ENCODE results near the gene MCM3. TPM values are rescaled to one million over a fixed set of nuclear protein-coding genes. Genes with fewer than 3 reads are reported as not detected.

MCM3 gene
- total and polyA plus RNA-seq, 9 donors, result 25.5 to 43.8 (median 37.1) TPM

- TF ChIP-seq POLR2A (IDR thresholded peaks at IDR 0.05) (no peak), EP300 (IDR thresholded peaks at IDR 0.05) (no peak)
- TF ChIP-seq, protein P1, sequence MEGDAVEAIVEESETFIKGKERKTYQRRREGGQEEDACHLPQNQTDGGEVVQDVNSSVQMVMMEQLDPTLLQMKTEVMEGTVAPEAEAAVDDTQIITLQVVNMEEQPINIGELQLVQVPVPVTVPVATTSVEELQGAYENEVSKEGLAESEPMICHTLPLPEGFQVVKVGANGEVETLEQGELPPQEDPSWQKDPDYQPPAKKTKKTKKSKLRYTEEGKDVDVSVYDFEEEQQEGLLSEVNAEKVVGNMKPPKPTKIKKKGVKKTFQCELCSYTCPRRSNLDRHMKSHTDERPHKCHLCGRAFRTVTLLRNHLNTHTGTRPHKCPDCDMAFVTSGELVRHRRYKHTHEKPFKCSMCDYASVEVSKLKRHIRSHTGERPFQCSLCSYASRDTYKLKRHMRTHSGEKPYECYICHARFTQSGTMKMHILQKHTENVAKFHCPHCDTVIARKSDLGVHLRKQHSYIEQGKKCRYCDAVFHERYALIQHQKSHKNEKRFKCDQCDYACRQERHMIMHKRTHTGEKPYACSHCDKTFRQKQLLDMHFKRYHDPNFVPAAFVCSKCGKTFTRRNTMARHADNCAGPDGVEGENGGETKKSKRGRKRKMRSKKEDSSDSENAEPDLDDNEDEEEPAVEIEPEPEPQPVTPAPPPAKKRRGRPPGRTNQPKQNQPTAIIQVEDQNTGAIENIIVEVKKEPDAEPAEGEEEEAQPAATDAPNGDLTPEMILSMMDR (IDR thresholded peaks at IDR 0.05), result no peak
- Histone ChIP-seq H3K27ac (no peak overlapping the region), H3K36me3 (no peaks in the 10 kb centered on the region), H3K4me3 (no peak overlapping the region), H3K4me1 (ENCODE audit: insufficient read depth) (no peaks in the 10 kb centered on the region), H3K27me3 (no peaks in the 10 kb centered on the region), H3K9me3 (no peaks in the 10 kb centered on the region)
- intact Hi-C loops (cut with DNase I), result no loop called here
- no peak for DNase-seq
- WGBS, 3 donors, result 31 to 36% (median 32%) methylated on average over 1 of the region's 1 CpG
These were observed 57.0 kb downstream of the MCM3 start for GRCh38 chr6:52227495-52227894.

DNA sequence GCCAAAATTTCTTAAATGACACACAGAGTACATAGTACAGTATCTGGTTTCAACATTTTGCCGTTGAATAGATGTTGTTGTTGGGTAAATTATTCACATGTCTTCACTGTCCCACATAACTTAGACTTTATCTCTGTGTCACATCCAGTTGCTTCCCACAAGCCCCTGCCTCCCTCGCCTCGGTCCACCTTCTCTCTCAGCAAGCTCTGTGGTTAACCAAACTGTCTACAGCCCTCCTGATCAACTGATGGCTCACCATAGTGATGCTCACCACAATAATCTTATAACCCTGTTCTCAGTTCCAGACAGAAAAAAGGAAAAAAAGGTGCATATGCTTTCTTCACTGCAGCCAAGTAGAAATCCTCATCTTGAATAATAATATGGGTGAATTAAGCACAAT is 63.2 kb downstream of the MCM3 start:
- no peak for DNase-seq
- no peaks in the 10 kb centered on the region for H3K9me3 ChIP-seq
- no peak overlapping the region for H3K27ac ChIP-seq
- no peak overlapping the region for H3K4me3 ChIP-seq
- TF ChIP-seq, protein P1 (IDR thresholded peaks at IDR 0.05), result no peak
- TF ChIP-seq EP300 (IDR thresholded peaks at IDR 0.05), result no peak
- WGBS, 3 donors, result 56 to 66% (median 61%) methylated on average over 3 of the region's 3 CpGs
- no peaks in the 10 kb centered on the region for H3K4me1 ChIP-seq (ENCODE audit: insufficient read depth)
- H3K36me3 ChIP-seq, result no peaks in the 10 kb centered on the region
- intact Hi-C loops (cut with DNase I), result no loop called here
- H3K27me3 ChIP-seq, result no peaks in the 10 kb centered on the region

DNA sequence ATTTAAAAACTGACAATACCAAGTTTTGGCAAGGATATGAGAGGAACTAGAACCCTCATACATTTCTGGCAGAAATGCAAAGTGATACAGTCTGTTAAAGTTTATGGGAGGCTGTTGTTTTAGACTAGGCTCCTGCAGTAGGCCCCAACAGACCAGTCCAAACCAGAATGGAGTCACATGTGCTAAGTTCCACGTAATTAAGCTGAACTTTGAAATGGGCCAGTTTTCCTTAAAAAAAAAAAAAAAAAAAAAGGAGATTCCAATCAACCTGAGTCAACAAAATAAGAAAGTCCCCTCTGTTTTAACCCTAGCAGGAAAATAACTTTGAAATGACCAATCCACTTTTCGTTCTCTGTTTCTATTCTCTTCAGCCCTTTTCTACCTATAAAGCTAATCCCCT is 66.8 kb downstream of the MCM3 start:
- 79 to 88% (median 80%) methylated on average over 2 of the region's 2 CpGs for WGBS, 3 donors
- Histone ChIP-seq H3K27me3 (no peaks in the 10 kb centered on the region), H3K27ac (no peak overlapping the region), H3K4me1 (ENCODE audit: insufficient read depth) (no peaks in the 10 kb centered on the region), H3K36me3 (no peaks in the 10 kb centered on the region), H3K9me3 (no peaks in the 10 kb centered on the region), H3K4me3 (no peak overlapping the region)
- TF ChIP-seq POLR2A (IDR thresholded peaks at IDR 0.05), result no peak
- TF ChIP-seq EP300 (IDR thresholded peaks at IDR 0.05), result no peak
- TF ChIP-seq, protein P1 (IDR thresholded peaks at IDR 0.05), result no peak
- intact Hi-C loops (cut with DNase I), result no loop called here
- DNase-seq, result no peak

GRCh38 chr6:52216932-52217575 is 67.5 kb downstream of the MCM3 start:
- no peaks in the 10 kb centered on the region for H3K27me3 ChIP-seq
- no peak for DNase-seq
- H3K4me3 ChIP-seq, result no peak overlapping the region
- no peaks in the 10 kb centered on the region for H3K9me3 ChIP-seq
- no peak overlapping the region for H3K27ac ChIP-seq
- intact Hi-C loops (cut with DNase I), result no loop called here
- no peaks in the 10 kb centered on the region for H3K36me3 ChIP-seq
- 86 to 89% (median 87%) methylated on average over 5 of the region's 5 CpGs for WGBS, 3 donors
- no peaks in the 10 kb centered on the region for H3K4me1 ChIP-seq (ENCODE audit: insufficient read depth)
- no peak for TF ChIP-seq POLR2A (IDR thresholded peaks at IDR 0.05)
- TF ChIP-seq EP300 (IDR thresholded peaks at IDR 0.05), result no peak
- TF ChIP-seq, protein P1 (IDR thresholded peaks at IDR 0.05), result no peak
